ENCODE data around the gene SEZ6L.

SEZ6L gene

DNA sequence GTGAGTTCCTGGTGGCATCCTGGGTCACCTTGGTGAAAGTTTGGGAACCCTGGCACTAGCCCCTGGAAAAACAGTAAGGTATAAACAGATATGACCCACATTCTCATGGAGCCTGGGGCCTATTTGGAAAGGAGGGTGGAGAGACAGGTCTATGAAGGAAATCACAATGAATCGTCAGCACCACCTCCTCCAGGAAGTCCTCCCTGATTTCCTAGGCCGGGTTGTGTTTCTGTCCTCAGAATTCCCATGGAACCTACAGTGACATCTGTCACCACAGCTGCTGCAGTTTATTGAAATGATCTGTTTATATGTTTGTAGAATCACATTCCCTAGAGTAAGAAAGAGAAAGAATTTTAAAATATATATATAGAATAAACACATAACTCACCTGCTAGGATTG lies 188.0 kb downstream of the SEZ6L start:
- no peaks in the 10 kb centered on the region for H3K27me3 ChIP-seq
- H3K9me3 ChIP-seq: no peaks in the 10 kb centered on the region
- TF ChIP-seq, protein P1, sequence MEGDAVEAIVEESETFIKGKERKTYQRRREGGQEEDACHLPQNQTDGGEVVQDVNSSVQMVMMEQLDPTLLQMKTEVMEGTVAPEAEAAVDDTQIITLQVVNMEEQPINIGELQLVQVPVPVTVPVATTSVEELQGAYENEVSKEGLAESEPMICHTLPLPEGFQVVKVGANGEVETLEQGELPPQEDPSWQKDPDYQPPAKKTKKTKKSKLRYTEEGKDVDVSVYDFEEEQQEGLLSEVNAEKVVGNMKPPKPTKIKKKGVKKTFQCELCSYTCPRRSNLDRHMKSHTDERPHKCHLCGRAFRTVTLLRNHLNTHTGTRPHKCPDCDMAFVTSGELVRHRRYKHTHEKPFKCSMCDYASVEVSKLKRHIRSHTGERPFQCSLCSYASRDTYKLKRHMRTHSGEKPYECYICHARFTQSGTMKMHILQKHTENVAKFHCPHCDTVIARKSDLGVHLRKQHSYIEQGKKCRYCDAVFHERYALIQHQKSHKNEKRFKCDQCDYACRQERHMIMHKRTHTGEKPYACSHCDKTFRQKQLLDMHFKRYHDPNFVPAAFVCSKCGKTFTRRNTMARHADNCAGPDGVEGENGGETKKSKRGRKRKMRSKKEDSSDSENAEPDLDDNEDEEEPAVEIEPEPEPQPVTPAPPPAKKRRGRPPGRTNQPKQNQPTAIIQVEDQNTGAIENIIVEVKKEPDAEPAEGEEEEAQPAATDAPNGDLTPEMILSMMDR (IDR thresholded peaks at IDR 0.05; ENCODE audit: low read depth, low read length): no peak
- no peaks in the 10 kb centered on the region for H3K36me3 ChIP-seq
- DNase-seq: no peak
- H3K4me1 ChIP-seq: no peaks in the 10 kb centered on the region
- no peak overlapping the region for H3K4me3 ChIP-seq (ENCODE audit: low read depth, low read length)

DNA sequence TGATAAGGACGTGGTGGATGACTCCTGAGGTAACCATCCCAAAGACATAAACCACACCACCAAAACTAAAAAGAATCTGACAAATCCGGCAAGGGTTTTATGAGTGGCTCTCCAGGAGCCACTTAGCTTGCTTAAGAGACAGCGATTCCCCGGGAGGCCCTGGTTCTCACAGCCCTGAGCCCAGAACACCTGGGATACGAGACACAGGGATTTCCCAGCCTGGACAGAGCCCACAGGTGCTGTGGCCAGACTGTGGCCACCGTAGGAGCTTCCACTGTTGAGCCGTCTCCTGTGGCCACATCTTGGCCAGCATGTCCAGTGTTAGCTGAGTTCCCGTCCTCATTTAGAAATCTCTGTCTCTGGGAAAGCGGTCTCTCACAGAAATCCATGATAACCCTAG lies 188.6 kb downstream of the SEZ6L start:
- no peaks in the 10 kb centered on the region for H3K4me1 ChIP-seq
- no peak for DNase-seq
- H3K36me3 ChIP-seq: no peaks in the 10 kb centered on the region
- H3K4me3 ChIP-seq (ENCODE audit: low read depth, low read length): no peak overlapping the region
- no peaks in the 10 kb centered on the region for H3K9me3 ChIP-seq
- TF ChIP-seq, protein P1 (IDR thresholded peaks at IDR 0.05; ENCODE audit: low read depth, low read length): no peak
- no peaks in the 10 kb centered on the region for H3K27me3 ChIP-seq

DNA sequence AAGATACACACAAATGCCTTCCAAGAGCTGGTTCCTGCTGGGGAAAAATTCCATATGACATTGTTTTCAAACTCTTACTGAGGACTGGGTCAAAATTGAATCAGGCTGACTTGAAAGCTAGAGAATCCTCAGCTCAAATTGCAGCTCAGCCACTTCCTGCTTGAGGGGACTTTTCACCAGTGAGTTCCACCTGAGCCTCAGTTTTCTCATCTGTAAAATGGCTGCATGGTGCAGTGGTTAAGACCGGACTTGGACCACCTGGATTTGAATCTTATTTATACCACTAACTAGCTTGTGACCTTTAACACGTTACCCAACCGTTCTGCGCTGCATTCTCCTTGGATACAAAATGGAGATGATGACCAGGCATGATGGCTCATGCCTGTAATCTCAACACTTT lies 189.9 kb downstream of the SEZ6L start:
- Histone ChIP-seq H3K9me3 (no peaks in the 10 kb centered on the region), H3K27me3 (no peaks in the 10 kb centered on the region), H3K36me3 (no peaks in the 10 kb centered on the region), H3K4me3 (ENCODE audit: low read depth, low read length) (no peak overlapping the region), H3K4me1 (no peaks in the 10 kb centered on the region)
- TF ChIP-seq, protein P1 (IDR thresholded peaks at IDR 0.05; ENCODE audit: low read depth, low read length): no peak
- DNase-seq: no peak

DNA sequence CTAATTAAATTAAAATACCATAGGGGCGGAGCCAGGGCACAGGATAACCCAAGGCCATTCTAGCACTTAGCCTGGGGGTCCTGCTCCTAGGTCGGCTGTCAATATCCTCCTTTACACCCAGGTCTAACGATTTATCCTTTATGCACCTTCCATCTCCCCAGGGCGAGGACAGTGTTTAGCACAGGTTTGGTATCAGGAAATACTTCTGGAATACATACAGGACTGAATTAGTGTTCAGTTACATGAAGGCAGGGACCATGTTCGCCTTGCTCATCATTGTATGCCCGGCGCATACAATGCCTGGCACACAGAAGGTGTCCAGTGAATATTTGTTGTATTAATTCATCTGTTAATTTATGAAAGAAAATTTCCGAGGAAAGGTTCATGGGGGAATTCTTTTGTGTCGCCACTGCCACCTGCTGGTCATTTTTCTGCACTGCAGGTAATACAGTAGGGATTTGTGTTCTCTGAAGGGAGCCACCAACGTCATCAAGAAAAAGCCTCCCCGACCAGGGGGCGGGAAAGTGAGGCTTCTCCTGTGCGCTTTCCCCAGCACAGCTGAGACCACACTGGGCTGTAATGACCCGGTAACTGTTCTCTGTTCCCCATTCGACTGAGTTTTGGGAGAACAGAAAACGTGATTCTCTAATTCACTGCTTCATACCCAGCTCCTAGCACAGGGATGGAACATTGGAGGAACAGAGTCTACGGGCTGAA lies 191.1 kb downstream of the SEZ6L start:
- peaks cover 2% of the 10 kb centered on the region; the same call in 1 of the 2 replicates for H3K4me1 ChIP-seq
- H3K36me3 ChIP-seq: no peaks in the 10 kb centered on the region
- TF ChIP-seq, protein P1 (IDR thresholded peaks at IDR 0.05; ENCODE audit: low read depth, low read length): peak; percentile 94
- H3K27me3 ChIP-seq: no peaks in the 10 kb centered on the region
- peak; percentile 74 for DNase-seq
- no peaks in the 10 kb centered on the region for H3K9me3 ChIP-seq
- peak overlapping the region; percentile 55 for H3K4me3 ChIP-seq (ENCODE audit: low read depth, low read length)

DNA sequence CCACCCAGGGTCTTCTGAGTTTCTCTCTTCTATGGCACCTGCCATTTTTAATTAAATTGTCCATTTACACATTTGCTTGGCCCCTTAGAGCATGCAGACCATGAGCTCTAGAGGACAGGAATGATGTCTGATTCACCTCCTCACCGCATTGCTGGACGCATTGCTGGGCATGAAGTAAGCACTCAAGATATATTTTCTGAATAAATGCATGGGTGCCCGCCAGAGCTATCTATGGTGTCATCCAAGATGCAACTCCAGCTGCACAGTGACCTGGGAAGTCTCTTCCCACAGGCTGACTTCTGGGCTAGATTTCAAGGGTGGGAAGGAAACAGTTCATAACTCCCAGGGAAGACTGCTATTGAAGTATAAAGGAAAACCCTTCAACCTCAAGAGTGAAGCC lies 193.2 kb downstream of the SEZ6L start:
- Histone ChIP-seq H3K4me3 (ENCODE audit: low read depth, low read length) (no peak overlapping the region), H3K4me1 (peaks cover 2% of the 10 kb centered on the region; the same call in 1 of the 2 replicates), H3K36me3 (no peaks in the 10 kb centered on the region), H3K9me3 (no peaks in the 10 kb centered on the region), H3K27me3 (no peaks in the 10 kb centered on the region)
- TF ChIP-seq, protein P1 (IDR thresholded peaks at IDR 0.05; ENCODE audit: low read depth, low read length): no peak
- no peak for DNase-seq

All from BE2C (cell line).